ENCODE measurements around the gene SPG7. TPM values are rescaled to one million over a fixed set of nuclear protein-coding genes. Genes with fewer than 3 reads are reported as not detected.

The SPG7 gene
- total and polyA plus RNA-seq, 9 of the 15 experiments (the other 6 are each of a cell fraction or from before 2014, with no cell fraction given): 5.8 to 89.1 (median 49.4) TPM

DNA sequence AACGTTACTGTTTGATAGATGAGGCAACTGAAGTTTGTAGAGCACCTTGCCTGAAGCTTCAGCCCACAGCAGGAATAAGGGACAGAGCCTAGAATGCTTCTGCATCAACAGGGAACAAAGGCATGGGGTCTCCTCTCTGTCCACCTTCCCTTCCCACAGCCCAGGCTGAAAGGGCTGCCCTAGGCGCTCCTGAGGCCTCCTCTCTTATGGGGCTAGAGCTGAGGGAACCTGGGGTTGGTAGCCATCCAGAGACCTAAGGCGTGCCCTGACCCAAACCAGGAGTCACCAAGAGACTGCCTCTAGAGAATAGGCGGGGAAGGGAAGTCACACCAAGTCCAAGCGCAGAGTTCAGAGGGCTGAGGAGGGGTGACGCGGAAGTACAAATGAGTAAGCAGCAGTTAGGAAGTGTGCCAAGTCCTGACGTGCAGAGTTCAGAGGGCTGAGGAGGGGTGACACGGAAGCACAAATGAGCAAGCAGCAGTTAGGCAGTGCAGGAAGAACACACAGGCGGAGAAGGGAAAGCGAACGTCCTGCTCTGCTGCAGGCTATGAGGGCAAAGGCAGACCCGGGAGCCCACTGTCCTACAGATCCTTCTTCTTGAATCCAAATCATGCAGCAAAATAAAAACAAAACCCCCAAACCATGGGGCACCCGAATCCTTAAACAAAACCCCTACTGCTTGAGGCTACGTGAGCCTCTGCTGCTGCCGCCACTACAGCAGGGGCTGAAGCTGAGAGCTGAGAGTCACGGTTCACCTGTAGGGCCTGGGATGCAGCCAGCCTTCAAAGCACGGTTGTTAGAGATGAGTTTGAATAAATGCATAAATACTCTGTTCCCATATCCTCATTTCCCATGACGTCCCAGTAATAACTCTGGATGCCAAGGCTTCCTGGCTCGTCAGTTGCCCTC lies 2.7 kb upstream of the SPG7 start (continued):
- TF ChIP-seq MAFG (tag; conservative IDR thresholded peaks at IDR 0.05): 0 out of 2 replicates have a peak, but pooled peaks have one; percentile 26
- TF ChIP-seq SMC3 (conservative IDR thresholded peaks at IDR 0.05; ENCODE audit: insufficient read depth, low read depth, low read length): no peak
- TF ChIP-seq, protein P1, sequence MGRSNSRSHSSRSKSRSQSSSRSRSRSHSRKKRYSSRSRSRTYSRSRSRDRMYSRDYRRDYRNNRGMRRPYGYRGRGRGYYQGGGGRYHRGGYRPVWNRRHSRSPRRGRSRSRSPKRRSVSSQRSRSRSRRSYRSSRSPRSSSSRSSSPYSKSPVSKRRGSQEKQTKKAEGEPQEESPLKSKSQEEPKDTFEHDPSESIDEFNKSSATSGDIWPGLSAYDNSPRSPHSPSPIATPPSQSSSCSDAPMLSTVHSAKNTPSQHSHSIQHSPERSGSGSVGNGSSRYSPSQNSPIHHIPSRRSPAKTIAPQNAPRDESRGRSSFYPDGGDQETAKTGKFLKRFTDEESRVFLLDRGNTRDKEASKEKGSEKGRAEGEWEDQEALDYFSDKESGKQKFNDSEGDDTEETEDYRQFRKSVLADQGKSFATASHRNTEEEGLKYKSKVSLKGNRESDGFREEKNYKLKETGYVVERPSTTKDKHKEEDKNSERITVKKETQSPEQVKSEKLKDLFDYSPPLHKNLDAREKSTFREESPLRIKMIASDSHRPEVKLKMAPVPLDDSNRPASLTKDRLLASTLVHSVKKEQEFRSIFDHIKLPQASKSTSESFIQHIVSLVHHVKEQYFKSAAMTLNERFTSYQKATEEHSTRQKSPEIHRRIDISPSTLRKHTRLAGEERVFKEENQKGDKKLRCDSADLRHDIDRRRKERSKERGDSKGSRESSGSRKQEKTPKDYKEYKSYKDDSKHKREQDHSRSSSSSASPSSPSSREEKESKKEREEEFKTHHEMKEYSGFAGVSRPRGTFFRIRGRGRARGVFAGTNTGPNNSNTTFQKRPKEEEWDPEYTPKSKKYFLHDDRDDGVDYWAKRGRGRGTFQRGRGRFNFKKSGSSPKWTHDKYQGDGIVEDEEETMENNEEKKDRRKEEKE (IDR thresholded peaks at IDR 0.05; ENCODE audit: borderline replicate concordance in 1 of 2, control insufficient read depth in 1 of 2, low read depth in 2 of 2, low read length in 1 of 2): no peak
- no peak for TF ChIP-seq PCBP2 (IDR thresholded peaks at IDR 0.05; ENCODE audit: low read depth, low read length, poor library complexity, severe bottlenecking)
- TF ChIP-seq TAF7 (tag; IDR thresholded peaks at IDR 0.05): peak; percentile 12; the same call in 1 of the 2 replicates
- TF ChIP-seq, protein P2, sequence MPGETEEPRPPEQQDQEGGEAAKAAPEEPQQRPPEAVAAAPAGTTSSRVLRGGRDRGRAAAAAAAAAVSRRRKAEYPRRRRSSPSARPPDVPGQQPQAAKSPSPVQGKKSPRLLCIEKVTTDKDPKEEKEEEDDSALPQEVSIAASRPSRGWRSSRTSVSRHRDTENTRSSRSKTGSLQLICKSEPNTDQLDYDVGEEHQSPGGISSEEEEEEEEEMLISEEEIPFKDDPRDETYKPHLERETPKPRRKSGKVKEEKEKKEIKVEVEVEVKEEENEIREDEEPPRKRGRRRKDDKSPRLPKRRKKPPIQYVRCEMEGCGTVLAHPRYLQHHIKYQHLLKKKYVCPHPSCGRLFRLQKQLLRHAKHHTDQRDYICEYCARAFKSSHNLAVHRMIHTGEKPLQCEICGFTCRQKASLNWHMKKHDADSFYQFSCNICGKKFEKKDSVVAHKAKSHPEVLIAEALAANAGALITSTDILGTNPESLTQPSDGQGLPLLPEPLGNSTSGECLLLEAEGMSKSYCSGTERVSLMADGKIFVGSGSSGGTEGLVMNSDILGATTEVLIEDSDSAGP (CRISPR knock-in tag; IDR thresholded peaks at IDR 0.05): no peak
- peak in 2 of 3 experiments; percentile 41 to 52 for TF ChIP-seq YY1 (IDR thresholded peaks at IDR 0.05; ENCODE audit: borderline replicate concordance in 1 of 3, control insufficient read depth in 1 of 3, extremely low read depth in 1 of 3, insufficient read depth in 3 of 3, insufficient read length in 1 of 3, insufficient replicate concordance in 2 of 3, low read depth in 1 of 3, low read length in 2 of 3)
- TF ChIP-seq, protein P3, sequence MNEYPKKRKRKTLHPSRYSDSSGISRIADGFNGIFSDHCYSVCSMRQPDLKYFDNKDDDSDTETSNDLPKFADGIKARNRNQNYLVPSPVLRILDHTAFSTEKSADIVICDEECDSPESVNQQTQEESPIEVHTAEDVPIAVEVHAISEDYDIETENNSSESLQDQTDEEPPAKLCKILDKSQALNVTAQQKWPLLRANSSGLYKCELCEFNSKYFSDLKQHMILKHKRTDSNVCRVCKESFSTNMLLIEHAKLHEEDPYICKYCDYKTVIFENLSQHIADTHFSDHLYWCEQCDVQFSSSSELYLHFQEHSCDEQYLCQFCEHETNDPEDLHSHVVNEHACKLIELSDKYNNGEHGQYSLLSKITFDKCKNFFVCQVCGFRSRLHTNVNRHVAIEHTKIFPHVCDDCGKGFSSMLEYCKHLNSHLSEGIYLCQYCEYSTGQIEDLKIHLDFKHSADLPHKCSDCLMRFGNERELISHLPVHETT (CRISPR knock-in tag; conservative IDR thresholded peaks at IDR 0.05 in 1 of 2, IDR thresholded peaks at IDR 0.05 in 1 of 2): peak in 1 of 2 experiments; percentile 27; a peak in 1 of 4 replicates
- TF ChIP-seq RBM34 (IDR thresholded peaks at IDR 0.05; ENCODE audit: borderline replicate concordance, insufficient read depth, low read length): no peak
- TF ChIP-seq HDGF (IDR thresholded peaks at IDR 0.05): peak; percentile 71; the same call in 1 of the 2 replicates
- no peak for TF ChIP-seq GTF2F1 (IDR thresholded peaks at IDR 0.05; ENCODE audit: low read depth, low read length)
- TF ChIP-seq TAF1 (IDR thresholded peaks at IDR 0.05; ENCODE audit: control insufficient read depth, extremely low read depth, insufficient read depth, low read length, severe bottlenecking): peak; percentile 87
- TF ChIP-seq ZFPM2 (CRISPR knock-in tag; IDR thresholded peaks at IDR 0.05): no peak
- TF ChIP-seq ZNF316 (IDR thresholded peaks at IDR 0.05): peak; percentile 75
- TF ChIP-seq, protein P4, sequence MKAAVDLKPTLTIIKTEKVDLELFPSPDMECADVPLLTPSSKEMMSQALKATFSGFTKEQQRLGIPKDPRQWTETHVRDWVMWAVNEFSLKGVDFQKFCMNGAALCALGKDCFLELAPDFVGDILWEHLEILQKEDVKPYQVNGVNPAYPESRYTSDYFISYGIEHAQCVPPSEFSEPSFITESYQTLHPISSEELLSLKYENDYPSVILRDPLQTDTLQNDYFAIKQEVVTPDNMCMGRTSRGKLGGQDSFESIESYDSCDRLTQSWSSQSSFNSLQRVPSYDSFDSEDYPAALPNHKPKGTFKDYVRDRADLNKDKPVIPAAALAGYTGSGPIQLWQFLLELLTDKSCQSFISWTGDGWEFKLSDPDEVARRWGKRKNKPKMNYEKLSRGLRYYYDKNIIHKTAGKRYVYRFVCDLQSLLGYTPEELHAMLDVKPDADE (conservative IDR thresholded peaks at IDR 0.05; ENCODE audit: control insufficient read depth, low read depth, low read length): peak; percentile 72; the same call in 1 of the 2 replicates
- TF ChIP-seq ZNF175 (CRISPR knock-in tag; IDR thresholded peaks at IDR 0.05; ENCODE audit: low read depth): peak; percentile 71; the same call in 1 of the 2 replicates
- peak; percentile 54 for TF ChIP-seq ZKSCAN1 (IDR thresholded peaks at IDR 0.05; ENCODE audit: low read depth, low read length)
